GM12891 (cell line): ENCODE results near the gene POLG.

ENCODE experiments used
- DNase-seq: peaks from one replicate; pipeline ENCODE4 v3.0.0; 2011; ENCODE audit warnings: low spot score; ENCODE audit not compliant: insufficient read length
- FAIRE-seq: peaks from 2 replicates; lab custom pipeline; 2011; peaks lifted over from hg19 to GRCh38; lab: Jason Lieb, UNC
- PAX5 ChIP-seq: IDR thresholded peaks from 2 replicates; pipeline ENCODE4 v1.6.1; 2011; ENCODE audit warnings: low read length, moderate library complexity, mild to moderate bottlenecking; ENCODE audit not compliant: insufficient read depth, severe bottlenecking
- POLR2A ChIP-seq: IDR thresholded peaks from 2 replicates; pipeline ENCODE4 v1.6.1; 2011; ENCODE audit warnings: low read depth, low read length, control low read depth
- POLR2AphosphoS5 ChIP-seq: IDR thresholded peaks from 2 replicates; pipeline ENCODE4 v1.6.1; 2011; ENCODE audit warnings: low read depth, low read length, control low read depth
- POU2F2 ChIP-seq: IDR thresholded peaks from 2 replicates; pipeline ENCODE4 v1.6.1; 2011; ENCODE audit warnings: low read depth, mild to moderate bottlenecking, control low read depth, low read length, moderate library complexity
- SPI1 ChIP-seq: IDR thresholded peaks from 2 replicates; pipeline ENCODE4 v1.6.1; 2011; ENCODE audit warnings: low read depth, low read length, control low read depth
- TAF1 ChIP-seq: IDR thresholded peaks from 2 replicates; pipeline ENCODE4 v1.6.1; 2011; ENCODE audit warnings: low read depth, low read length, control low read depth

Gene POLG

DNA sequence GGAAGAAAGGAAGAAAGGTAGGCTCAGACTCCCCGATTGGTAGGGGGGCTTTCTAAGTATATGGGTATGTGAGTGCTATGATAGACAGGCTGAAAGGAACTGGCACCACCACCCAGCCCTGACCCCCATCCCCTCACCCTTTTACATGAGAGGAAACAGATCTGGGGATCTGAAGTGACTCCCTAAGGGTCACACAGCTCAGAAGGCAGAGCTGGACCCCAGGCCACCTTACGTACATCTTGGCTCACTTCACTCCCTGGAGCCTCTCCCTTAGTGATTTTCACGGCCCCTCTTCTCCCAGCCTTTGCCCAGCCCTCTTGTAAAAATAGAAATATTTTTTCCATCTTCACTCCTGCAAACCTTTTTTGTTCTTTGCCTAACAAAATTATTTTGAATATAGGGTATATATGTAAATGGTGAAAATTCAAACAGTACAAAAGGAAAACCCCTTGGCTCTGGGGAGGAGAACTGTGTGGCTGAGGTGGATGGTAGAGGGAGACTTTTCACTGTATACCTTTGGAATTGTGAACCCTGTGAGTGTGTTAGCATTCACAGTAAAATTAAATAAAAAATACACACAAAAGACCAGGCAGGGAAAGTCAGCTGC is 34.8 kb upstream of the POLG start:
- no peak for TF ChIP-seq TAF1
- DNase-seq: no peak
- FAIRE-seq: no peak

DNA sequence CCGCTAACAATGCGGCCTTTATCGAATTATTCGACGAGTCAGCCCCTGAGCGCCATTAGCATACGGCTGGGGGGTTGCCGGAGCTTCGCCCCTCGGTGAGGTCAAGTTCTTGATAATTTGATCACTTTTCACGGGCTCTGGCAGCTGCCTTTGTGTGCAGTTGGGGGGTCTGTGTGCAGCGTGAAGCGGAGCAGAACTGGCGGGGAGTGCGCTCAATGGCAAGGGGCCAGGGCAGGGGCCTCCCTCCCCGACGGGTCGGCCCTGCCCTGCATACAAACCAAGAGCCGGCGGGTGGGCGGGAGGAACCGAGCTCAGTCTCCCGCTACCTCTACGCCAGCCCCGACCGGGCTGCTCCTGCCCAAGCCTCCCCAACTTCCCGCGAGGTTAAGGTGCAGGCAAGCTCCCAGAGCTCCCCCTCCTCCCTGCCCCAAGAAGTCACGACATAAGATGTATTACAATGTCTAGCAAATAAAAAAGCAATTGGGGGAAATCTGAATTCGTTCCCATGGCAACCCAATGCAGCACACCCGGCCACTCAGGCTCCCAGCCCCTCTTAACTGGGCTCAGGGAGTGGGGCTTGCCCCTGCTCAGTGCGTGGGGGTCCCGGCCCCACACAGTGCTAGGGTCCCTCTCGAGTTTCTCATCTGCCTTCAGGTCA is 34.1 kb upstream of the POLG start:
- no peak for DNase-seq
- TF ChIP-seq POLR2A: no peak
- no peak for TF ChIP-seq SPI1
- no peak for TF ChIP-seq PAX5
- TF ChIP-seq POLR2AphosphoS5: no peak
- no peak for TF ChIP-seq TAF1
- TF ChIP-seq POU2F2: no peak
- FAIRE-seq: no peak

GRCh38 chr15:89367485-89368451 is 33.1 kb upstream of the POLG start:
- no peak for FAIRE-seq
- no peak for TF ChIP-seq SPI1
- TF ChIP-seq POU2F2: no peak
- TF ChIP-seq PAX5: no peak
- no peak for TF ChIP-seq POLR2A
- TF ChIP-seq TAF1: no peak
- no peak for TF ChIP-seq POLR2AphosphoS5
- no peak for DNase-seq

DNA sequence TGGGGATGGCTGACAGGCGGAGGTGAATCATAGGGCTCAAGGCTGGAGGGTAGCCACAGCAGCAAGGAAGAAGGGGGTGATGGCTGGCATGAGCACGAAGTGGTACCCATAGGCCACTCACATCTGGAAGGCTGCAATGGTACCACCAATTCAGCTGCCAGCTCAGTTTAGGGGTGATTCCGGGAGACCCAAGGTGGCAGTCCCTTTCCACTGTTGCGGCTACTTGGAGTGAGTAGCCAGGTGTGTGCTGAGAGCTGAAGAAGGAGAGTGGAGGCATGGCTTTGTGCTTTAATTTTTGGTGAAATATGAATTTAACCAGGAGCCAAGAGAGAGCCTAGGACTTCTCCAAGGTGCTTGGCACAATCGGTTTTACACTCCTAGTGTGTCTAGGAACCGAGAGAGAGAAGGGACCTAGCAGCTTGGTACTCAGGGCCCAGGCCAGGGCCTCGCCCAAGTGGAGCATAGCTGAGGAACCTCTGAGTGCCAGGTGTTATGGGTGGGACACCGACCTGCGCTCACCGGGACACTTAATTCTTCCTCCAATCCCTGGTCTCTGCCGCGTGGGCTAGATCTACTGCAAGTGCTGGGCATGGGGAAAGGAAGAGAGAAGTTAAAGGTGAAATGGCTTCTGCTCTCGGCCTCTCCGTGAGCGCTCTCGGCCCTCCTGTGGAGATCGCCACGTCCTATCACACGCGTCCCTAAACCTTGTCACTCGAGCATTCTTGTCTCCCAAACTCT is 32.2 kb upstream of the POLG start:
- FAIRE-seq (no peak), DNase-seq (no peak)
- TF ChIP-seq SPI1: no peak
- no peak for TF ChIP-seq POLR2AphosphoS5
- TF ChIP-seq POU2F2: no peak
- no peak for TF ChIP-seq TAF1
- no peak for TF ChIP-seq PAX5
- TF ChIP-seq POLR2A: no peak

DNA sequence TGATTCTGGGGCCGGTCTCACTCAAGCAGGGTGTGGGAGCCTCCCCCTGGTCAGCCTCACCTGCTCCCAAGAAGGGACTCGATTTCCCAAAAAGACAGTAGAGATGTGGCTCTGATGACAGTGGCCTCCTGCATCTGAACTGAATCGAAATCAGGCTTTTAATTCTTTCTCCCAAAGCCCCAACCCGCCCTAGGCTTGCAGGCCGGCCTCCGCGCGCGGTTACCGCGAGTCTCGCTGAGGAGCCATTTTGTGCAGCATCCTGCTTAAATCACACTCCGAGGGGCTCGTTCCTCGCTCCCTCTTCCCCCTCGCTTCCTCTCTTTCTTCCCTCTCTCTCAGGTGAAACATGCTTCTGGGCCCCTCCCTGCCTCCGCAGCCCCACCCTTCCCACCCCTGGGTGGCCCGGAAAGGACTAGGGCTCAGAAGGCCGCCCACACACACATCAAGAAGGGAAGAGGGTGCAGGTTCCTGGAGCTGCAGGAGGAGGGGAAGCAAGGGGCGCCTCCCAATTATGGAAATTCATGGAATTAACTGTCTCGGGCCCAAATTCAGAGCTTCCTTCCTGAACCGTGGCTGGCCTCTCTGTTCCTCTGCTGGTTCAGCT is 30.9 kb upstream of the POLG start:
- DNase-seq (no peak), FAIRE-seq (no peak)
- no peak for TF ChIP-seq POU2F2
- TF ChIP-seq PAX5: no peak
- no peak for TF ChIP-seq POLR2AphosphoS5
- no peak for TF ChIP-seq SPI1
- TF ChIP-seq TAF1: no peak
- TF ChIP-seq POLR2A: no peak

DNA sequence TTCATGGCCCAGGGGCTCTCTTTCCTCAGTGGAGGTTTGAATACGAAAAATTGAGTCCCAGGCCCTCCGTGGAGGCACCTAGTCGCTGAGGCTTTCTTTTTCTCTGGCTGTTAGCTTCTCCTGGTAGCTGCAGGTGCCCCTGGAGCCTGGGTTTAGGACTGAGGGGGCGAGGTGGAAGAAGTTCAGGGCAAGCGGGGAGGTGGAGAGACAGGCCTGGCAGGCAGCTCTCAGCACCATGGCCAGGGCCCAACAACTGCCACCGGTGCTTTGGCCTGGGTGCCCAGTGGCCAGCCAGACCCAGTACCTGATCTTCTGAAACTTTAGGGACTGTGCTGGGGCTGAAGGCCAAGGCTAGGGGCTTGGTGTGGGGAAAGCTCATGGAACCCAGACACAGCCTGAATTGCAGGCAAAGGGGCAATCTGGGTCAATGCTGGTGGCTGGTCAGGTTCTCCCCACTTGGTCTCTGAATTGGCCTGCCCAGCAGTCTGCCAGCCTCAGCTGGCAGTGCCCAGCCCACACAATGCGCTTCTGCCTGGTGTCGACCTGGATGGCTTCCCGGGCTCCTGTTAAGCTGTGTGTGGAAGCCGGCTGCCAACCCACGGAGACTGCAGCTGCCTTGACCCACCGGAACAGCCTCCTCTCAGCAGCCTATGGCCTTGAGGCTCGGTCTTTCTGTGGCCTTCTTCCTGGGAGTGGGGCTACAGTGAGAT is 30.3 kb upstream of the POLG start:
- DNase-seq: no peak
- FAIRE-seq: no peak
- no peak for TF ChIP-seq POLR2A
- no peak for TF ChIP-seq POLR2AphosphoS5
- TF ChIP-seq SPI1: no peak
- no peak for TF ChIP-seq TAF1
- no peak for TF ChIP-seq POU2F2
- TF ChIP-seq PAX5: no peak

GRCh38 chr15:89364341-89364740 is 29.7 kb upstream of the POLG start:
- TF ChIP-seq PAX5 (no peak), SPI1 (no peak), POU2F2 (no peak), TAF1 (no peak), POLR2A (no peak), POLR2AphosphoS5 (no peak)
- DNase-seq: no peak
- no peak for FAIRE-seq

DNA sequence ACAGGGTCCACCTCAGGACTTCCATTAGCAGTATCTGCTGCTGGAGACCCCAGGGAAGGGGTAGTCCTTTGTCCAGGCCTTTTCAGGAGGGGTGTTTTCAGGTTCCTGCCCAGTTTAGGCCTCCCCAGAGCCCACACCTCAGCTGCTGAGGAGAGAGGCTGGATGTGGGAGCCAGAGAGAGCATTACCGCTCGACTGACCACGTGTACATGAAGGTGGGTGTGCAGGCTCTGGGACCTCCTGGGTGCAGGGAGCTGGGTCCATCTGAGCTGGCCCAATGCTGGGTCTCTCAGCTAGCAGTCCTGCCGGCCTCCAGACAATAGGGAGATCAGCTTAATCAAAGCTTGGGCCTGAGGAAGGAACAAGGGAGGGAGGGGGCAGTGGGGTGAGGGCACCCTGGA is 29.1 kb upstream of the POLG start:
- TF ChIP-seq POU2F2 (no peak), POLR2A (no peak), POLR2AphosphoS5 (no peak), PAX5 (no peak), TAF1 (no peak), SPI1 (no peak)
- DNase-seq (no peak), FAIRE-seq (no peak)

- TF ChIP-seq SPI1 (no peak), POU2F2 (no peak), POLR2AphosphoS5 (no peak), PAX5 (no peak), TAF1 (no peak), POLR2A (no peak)
- DNase-seq: no peak
- no peak for FAIRE-seq
These were observed 28.5 kb upstream of the POLG start for GRCh38 chr15:89363133-89363532.
